ENCODE results near the gene CRYGS.

CRYGS gene

DNA sequence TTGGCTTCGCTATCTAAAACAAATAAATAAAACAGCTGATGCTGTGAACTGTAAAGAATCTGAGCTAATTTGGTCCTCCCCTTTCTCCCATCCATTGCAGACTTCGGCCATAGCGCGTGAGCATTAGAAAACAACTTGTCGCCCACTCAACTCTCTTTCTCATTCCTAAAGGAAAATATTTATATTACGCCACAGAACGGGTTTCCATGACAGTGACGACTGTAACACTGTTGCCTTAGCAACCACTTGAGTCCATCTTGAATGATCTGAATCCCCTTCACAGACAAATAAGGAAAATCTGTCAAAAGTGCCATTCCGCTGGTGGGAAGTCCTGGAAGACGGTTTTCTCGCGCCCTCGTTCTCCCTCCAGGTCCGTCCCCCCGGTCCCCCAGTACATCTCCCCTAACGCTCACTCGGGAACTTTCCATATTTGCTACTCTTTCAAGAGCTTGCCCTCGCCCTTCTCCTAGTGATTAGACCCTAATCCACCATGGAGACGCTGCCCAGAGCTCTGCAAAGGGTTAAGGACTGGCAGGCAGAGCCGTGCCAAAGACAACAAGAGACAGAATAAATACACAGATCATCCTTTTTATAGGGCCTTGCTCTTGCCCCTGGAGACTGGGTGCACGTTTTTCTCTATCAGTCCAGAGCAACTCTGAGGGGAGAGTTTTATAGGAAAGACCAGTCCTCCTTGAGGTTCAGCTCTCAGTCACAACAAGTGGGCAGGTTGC is 50.5 kb downstream of the CRYGS start:
- DNase-seq (ENCODE audit: low read depth in 2 of 2), result no peak

DNA sequence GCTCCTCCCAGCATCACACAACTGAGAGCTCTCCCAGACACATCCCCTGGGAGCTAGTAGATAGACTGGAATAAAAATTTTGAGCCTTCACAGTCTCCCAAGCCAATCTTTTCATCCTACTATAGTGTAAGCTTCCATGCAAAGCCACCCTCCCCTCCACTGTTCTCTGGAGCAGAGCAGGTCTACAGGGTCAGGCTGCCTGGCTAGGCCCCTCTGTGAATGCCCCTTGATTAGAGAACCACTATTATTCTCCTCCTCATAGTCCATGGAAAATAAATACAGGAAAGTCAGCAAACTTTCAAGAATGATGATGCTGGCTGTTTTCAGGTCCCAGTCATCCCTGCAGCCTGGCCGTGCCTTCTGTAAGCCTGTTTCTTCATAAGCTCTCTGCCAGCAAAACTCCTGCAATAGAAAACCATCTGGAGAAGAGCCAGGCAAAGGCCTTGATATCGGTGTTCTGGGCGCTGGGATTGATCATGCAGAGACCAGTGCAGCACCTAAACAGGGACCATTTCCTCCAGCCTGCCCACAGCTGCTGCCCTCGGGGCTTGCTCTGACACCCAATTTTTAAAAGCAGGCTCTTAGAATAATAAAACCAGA is 51.7 kb downstream of the CRYGS start:
- DNase-seq (ENCODE audit: low read depth in 2 of 2), result no peak

GRCh38 chr3:186489507-186489906 is 54.7 kb downstream of the CRYGS start:
- no peak for DNase-seq (ENCODE audit: low read depth in 2 of 2)
